ENCODE results near the gene CACNA1B. TPM values are rescaled to one million over a fixed set of nuclear protein-coding genes. Genes with fewer than 3 reads are reported as not detected.

The CACNA1B gene
- total and polyA plus RNA-seq, 2 of the 13 experiments (the other 11 are each of a cell fraction or from before 2014, with no cell fraction given): under 0.01 to 0.04 TPM

DNA sequence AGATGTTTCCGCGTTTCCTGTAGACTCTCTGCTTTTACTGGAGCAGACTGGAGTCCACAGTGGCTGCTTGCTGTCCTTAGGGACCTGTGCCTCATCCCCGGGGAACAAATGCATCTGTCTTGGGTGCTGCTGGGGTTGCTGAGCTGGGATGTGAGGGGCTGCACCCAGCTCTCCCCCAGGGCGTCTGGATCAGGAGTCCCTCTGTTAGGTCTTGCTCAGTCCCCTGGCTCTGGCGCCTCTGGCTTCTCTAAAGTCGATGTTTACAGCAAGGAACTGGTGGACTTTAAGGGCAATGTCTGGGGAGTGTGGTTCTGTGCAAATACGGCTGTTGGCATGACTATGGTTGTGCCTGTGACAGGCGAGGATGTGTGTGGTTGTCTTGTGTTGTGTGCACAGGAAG lies 91.4 kb downstream of the CACNA1B start:
- TF ChIP-seq EED (CRISPR knock-in tag; IDR thresholded peaks at IDR 0.05): no peak
- TF ChIP-seq, protein P1, sequence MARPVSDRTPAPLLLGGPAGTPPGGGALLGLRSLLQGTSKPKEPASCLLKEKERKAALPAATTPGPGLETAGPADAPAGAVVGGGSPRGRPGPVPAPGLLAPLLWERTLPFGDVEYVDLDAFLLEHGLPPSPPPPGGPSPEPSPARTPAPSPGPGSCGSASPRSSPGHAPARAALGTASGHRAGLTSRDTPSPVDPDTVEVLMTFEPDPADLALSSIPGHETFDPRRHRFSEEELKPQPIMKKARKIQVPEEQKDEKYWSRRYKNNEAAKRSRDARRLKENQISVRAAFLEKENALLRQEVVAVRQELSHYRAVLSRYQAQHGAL (CRISPR knock-in tag; IDR thresholded peaks at IDR 0.05; ENCODE audit: not compliant biosample characterization): no peak
- Histone ChIP-seq H3K4me1 (ENCODE audit: insufficient read depth, low read length) (peaks cover 5% of the 10 kb centered on the region; the same call in 1 of the 2 replicates), H3K27ac (ENCODE audit: extremely low read length, insufficient read depth, low read length) (no peak overlapping the region), H2AFZ (ENCODE audit: low read length) (no peak overlapping the region), H3K9me3 (ENCODE audit: low read length) (no peaks in the 10 kb centered on the region), H3K36me3 (replicated peaks in 1 of 2; ENCODE audit: control insufficient read depth in 1 of 2, insufficient read depth in 2 of 2, low read length in 2 of 2) (no peaks in the 10 kb centered on the region), H4K20me1 (ENCODE audit: insufficient read depth, low read length) (no peaks in the 10 kb centered on the region), H3K9ac (ENCODE audit: insufficient read depth, low read depth, low read length) (no peak overlapping the region), H3K4me3 (replicated peaks in 1 of 3; ENCODE audit: insufficient read depth in 1 of 3, low read depth in 2 of 3, low read length in 3 of 3) (no peak overlapping the region), H3K27me3 (ENCODE audit: control insufficient read depth in 1 of 2, insufficient read depth in 2 of 2, low read length in 2 of 2) (peaks cover 4 to 11% of the 10 kb centered on the region in 2 experiments; a peak in 3 of 5 replicates), H3K4me2 (ENCODE audit: low read depth, low read length) (no peak overlapping the region), H3K79me2 (ENCODE audit: insufficient read depth, low read length) (no peaks in the 10 kb centered on the region)
- in situ Hi-C loops (cut with HindIII; ENCODE audit: extremely low pct_ligation_motif_present, low pct_unique_long_range_greater_than_20kb): no loop called here
- ChIA-PET CTCF (ENCODE audit: low intra/inter-chr PET ratio, low total read pairs) (no interaction called here), POLR2A (no interaction called here)
- WGBS (ENCODE audit: low lambda C conversion rate): 17% methylated on average over 5 of the region's 8 CpGs
- FAIRE-seq: no peak
- ATAC-seq: no peak
- no TSS peak for BruUV-seq (replicated peaks)
- DNase-seq (ENCODE audit: low spot score): no peak
- intact Hi-C loops (cut with micrococcal nuclease; ENCODE audit: unreplicated experiment): no loop called here

GRCh38 chr9:137969685-137970084 lies 92.1 kb downstream of the CACNA1B start:
- 33% methylated on average over 2 of the region's 3 CpGs for WGBS (ENCODE audit: low lambda C conversion rate)
- Histone ChIP-seq H2AFZ (ENCODE audit: low read length) (no peak overlapping the region), H3K4me3 (replicated peaks in 1 of 3; ENCODE audit: insufficient read depth in 1 of 3, low read depth in 2 of 3, low read length in 3 of 3) (no peak overlapping the region), H3K27ac (ENCODE audit: extremely low read length, insufficient read depth, low read length) (no peak overlapping the region), H3K9me3 (ENCODE audit: low read length) (no peaks in the 10 kb centered on the region), H3K79me2 (ENCODE audit: insufficient read depth, low read length) (no peaks in the 10 kb centered on the region), H3K9ac (ENCODE audit: insufficient read depth, low read depth, low read length) (no peak overlapping the region), H3K4me1 (ENCODE audit: insufficient read depth, low read length) (peaks cover 5% of the 10 kb centered on the region; the same call in 1 of the 2 replicates), H3K4me2 (ENCODE audit: low read depth, low read length) (no peak overlapping the region), H3K27me3 (ENCODE audit: control insufficient read depth in 1 of 2, insufficient read depth in 2 of 2, low read length in 2 of 2) (peaks cover 4 to 18% of the 10 kb centered on the region in 2 experiments; a peak in 4 of 5 replicates), H4K20me1 (ENCODE audit: insufficient read depth, low read length) (no peaks in the 10 kb centered on the region), H3K36me3 (replicated peaks in 1 of 2; ENCODE audit: control insufficient read depth in 1 of 2, insufficient read depth in 2 of 2, low read length in 2 of 2) (no peaks in the 10 kb centered on the region)
- ChIA-PET POLR2A (no interaction called here), CTCF (ENCODE audit: low intra/inter-chr PET ratio, low total read pairs) (no interaction called here)
- BruUV-seq (replicated peaks): no TSS peak
- DNase-seq (ENCODE audit: low spot score) (no peak), ATAC-seq (no peak), FAIRE-seq (no peak)
- intact Hi-C loops (cut with micrococcal nuclease; ENCODE audit: unreplicated experiment) (no loop called here), in situ Hi-C loops (cut with HindIII; ENCODE audit: extremely low pct_ligation_motif_present, low pct_unique_long_range_greater_than_20kb) (no loop called here)
- TF ChIP-seq ZMYM3 (CRISPR knock-in tag; IDR thresholded peaks at IDR 0.05): no peak
- no peak for TF ChIP-seq CEBPG (CRISPR knock-in tag; IDR thresholded peaks at IDR 0.05)
- no peak for TF ChIP-seq NFRKB (IDR thresholded peaks at IDR 0.05)

All from HepG2 (cell line).